K562 (cell line): ENCODE measurements around the gene ARHGAP18. TPM values are rescaled to one million over a fixed set of nuclear protein-coding genes. Genes with fewer than 3 reads are reported as not detected.

Source experiments
- ATAC-seq: fragments of 200-7000 bp; cut with Tn5 transposase; 3 replicates; pipeline ENCODE4 v1.9.1; 2020; ENCODE audit warnings: moderate library complexity
- BruUV-seq: library from RNA; stranded (reverse); fragments of 400-500 nt; replicated peaks from 2 replicates; lab custom pipeline; 2021; lab: Mats Ljungman, UMichigan
- CTCF ChIA-PET: fragments of 300-600 bp; formaldehyde crosslinking; extraction: SDS; loops from one replicate; lab custom pipeline; 2021; ENCODE audit warnings: low intra/inter-chr PET ratio; lab: Yijun Ruan, JAX
- POLR2A ChIA-PET: fragments of 300-600, 350-650 bp; sonication (Branson Sonifier 250); formaldehyde crosslinking; extraction: SDS; loops from one replicate; lab custom pipeline; 2021; ENCODE audit warnings: antibody characterized with exemption, inconsistent platforms; lab: Yijun Ruan, JAX
- DNase-seq, 4 experiments: peaks; one replicate each; pipeline versions ENCODE4 v3.0.0 to v3.0.0-alpha.2; 2011 to 2018; ENCODE audit warnings: low spot score in 3 of 4, mixed read lengths in 3 of 4; ENCODE audit errors: extremely low read depth in 1 of 4
- FAIRE-seq: peaks from 2 replicates; lab custom pipeline; 2011; peaks lifted over from hg19 to GRCh38; lab: Jason Lieb, UNC
- H2AFZ ChIP-seq: 2 replicates; pipeline ENCODE4 v1.6.0; 2011; ENCODE audit warnings: low read depth, low read length, control low read depth, inconsistent platforms
- H3K27ac ChIP-seq: fragments of 200-600 bp; 3 replicates; pipeline ENCODE4 v1.8.0; 2011; ENCODE audit warnings: low read depth, mild to moderate bottlenecking, control low read depth, inconsistent platforms, low read length, moderate library complexity, mixed read lengths; ENCODE audit errors: extremely low read depth
- H3K27me3 ChIP-seq, 2 experiments: fragments of 300-600 bp in 1 of 2; 2 replicates in 1 of 2; 3 replicates in 1 of 2; pipeline versions ENCODE4 v1.6.0 to v1.8.0; 2011; ENCODE audit warnings: inconsistent platforms in 2 of 2, low read length in 2 of 2, mild to moderate bottlenecking in 1 of 2, mixed read lengths in 1 of 2, moderate library complexity in 1 of 2; ENCODE audit not compliant: control insufficient read depth in 2 of 2, insufficient read depth in 2 of 2
- H3K36me3 ChIP-seq: fragments of 300-600 bp; 3 replicates; pipeline ENCODE4 v1.8.0; 2011; ENCODE audit warnings: mild to moderate bottlenecking, low read length, inconsistent platforms; ENCODE audit not compliant: control insufficient read depth, insufficient read depth
- H3K4me1 ChIP-seq, 2 experiments: fragments of 200-600 bp in 1 of 2; replicated peaks in 1 of 2; 2 replicates in 1 of 2; 3 replicates in 1 of 2; pipeline versions ENCODE4 v1.5.1 to v1.8.0; 2011; ENCODE audit warnings: inconsistent platforms in 2 of 2, low read length in 2 of 2, mild to moderate bottlenecking in 1 of 2, mixed read lengths in 1 of 2, moderate library complexity in 1 of 2; ENCODE audit not compliant: control insufficient read depth in 2 of 2, insufficient read depth in 2 of 2
- H3K4me2 ChIP-seq: 2 replicates; pipeline ENCODE4 v1.6.1; 2011; ENCODE audit warnings: low read length, control low read depth, inconsistent platforms, mixed read lengths; ENCODE audit not compliant: insufficient read depth
- H3K4me3 ChIP-seq: fragments of 200-600 bp; sonication (generic), shearing (Covaris generic); 2 replicates; pipeline ENCODE4 v1.5.1; 2016; ENCODE audit warnings: control low read depth, inconsistent platforms
- H3K79me2 ChIP-seq: fragments of 200-600 bp; 3 replicates; pipeline ENCODE4 v1.8.0; 2011; ENCODE audit warnings: low read length, inconsistent platforms; ENCODE audit not compliant: control insufficient read depth, insufficient read depth
- H3K9ac ChIP-seq, 2 experiments: 2 replicates each; pipeline versions ENCODE4 v1.6.0 to v1.6.1; 2011; ENCODE audit warnings: low read depth in 2 of 2, low read length in 2 of 2, control low read depth in 1 of 2, inconsistent platforms in 1 of 2, mild to moderate bottlenecking in 1 of 2, mixed read lengths in 1 of 2; ENCODE audit not compliant: insufficient read depth in 1 of 2
- H3K9me1 ChIP-seq: one replicate; pipeline ENCODE4 v1.6.0; 2011; ENCODE audit warnings: inconsistent platforms, mild to moderate bottlenecking, low read length, moderate library complexity; ENCODE audit not compliant: control insufficient read depth, insufficient read depth
- H3K9me3 ChIP-seq: replicated peaks from 2 replicates; pipeline ENCODE4 v1.5.1; 2011; ENCODE audit warnings: low read depth, low read length, inconsistent platforms; ENCODE audit not compliant: control insufficient read depth, insufficient read depth
- H4K20me1 ChIP-seq: replicated peaks from 2 replicates; pipeline ENCODE4 v1.6.1; 2011; ENCODE audit warnings: low read length, inconsistent platforms, mixed read lengths; ENCODE audit not compliant: control insufficient read depth, insufficient read depth
- BRCA1 ChIP-seq, 2 experiments: fragments of 450-650 bp in 1 of 2; sonication (generic) in 1 of 2; formaldehyde crosslinking in 1 of 2; IDR thresholded peaks; 2 replicates each; pipeline versions ENCODE4 v1.5.0 to v1.6.1; 2017 to 2020; ENCODE audit warnings: mild to moderate bottlenecking in 1 of 2, missing genetic modification reagents in 1 of 2
- CBFB ChIP-seq: sonication (generic); formaldehyde crosslinking; IDR thresholded peaks from 2 replicates; pipeline ENCODE4 v1.4.0; 2020; ENCODE audit warnings: mild to moderate bottlenecking, missing genetic modification reagents
- FOS ChIP-seq: IDR thresholded peaks from 3 replicates; pipeline ENCODE4 v1.6.1; 2011; ENCODE audit not compliant: insufficient read length; ENCODE audit errors: extremely low read depth
- MAFF ChIP-seq: IDR thresholded peaks from 2 replicates; pipeline ENCODE4 v1.6.1; 2012; ENCODE audit warnings: low read length, improper control_type of control experiment
- MCM5 ChIP-seq: fragments of 450-650 bp; IDR thresholded peaks from 2 replicates; pipeline ENCODE4 v1.6.1; 2016; ENCODE audit warnings: low read depth
- MED1 ChIP-seq: sonication (generic); formaldehyde crosslinking; IDR thresholded peaks from 2 replicates; pipeline ENCODE4 v1.8.1; 2023; ENCODE audit warnings: missing genetic modification reagents, borderline replicate concordance
- POU5F1 ChIP-seq: fragments of 150-350 bp; IDR thresholded peaks from 2 replicates; pipeline ENCODE4 v1.6.1; 2014; ENCODE audit warnings: borderline replicate concordance, low read length, low read depth, mild to moderate bottlenecking; ENCODE audit not compliant: partially characterized antibody
- TEAD1 ChIP-seq, 2 experiments: fragments of 450-650 bp in 1 of 2; sonication (generic) in 1 of 2; formaldehyde crosslinking; IDR thresholded peaks; 2 replicates each; pipeline versions ENCODE4 v1.4.0 to v1.8.0; 2020 to 2022; ENCODE audit warnings: mild to moderate bottlenecking in 2 of 2, missing genetic modification reagents in 1 of 2
- TRIM28 ChIP-seq: fragments of 450-650 bp; IDR thresholded peaks from 2 replicates; pipeline ENCODE4 v1.6.1; 2017
- ZNF224 ChIP-seq: sonication (generic); formaldehyde crosslinking; IDR thresholded peaks from 2 replicates; pipeline ENCODE4 v1.8.0; 2022; ENCODE audit warnings: mild to moderate bottlenecking, missing genetic modification reagents
- ZNF347 ChIP-seq: fragments of 450-650 bp; formaldehyde crosslinking; IDR thresholded peaks from 2 replicates; pipeline ENCODE4 v1.4.0; 2020; ENCODE audit warnings: low read depth, mild to moderate bottlenecking, moderate library complexity
- WGBS: fragments of 100-300 bp; shearing (Covaris generic); methylation state at CpG from one replicate; pipeline ENCODE4 v1.1.6; 2016; ENCODE audit warnings: low coverage, mixed read lengths; ENCODE audit not compliant: insufficient coverage; ENCODE audit errors: missing lambda C conversion rate; 5-methylcytosine and 5-hydroxymethylcytosine counted together
- in situ Hi-C: fragments of 300-500 bp; cut with MboI; formaldehyde crosslinking; loops from 4 replicates; pipeline ENCODE4 v1.15.0; 2018; ENCODE audit warnings: inconsistent platforms, mixed read lengths
- intact Hi-C: fragments of 100-400 bp; cut with micrococcal nuclease; formaldehyde crosslinking; loops from 2 replicates; pipeline ENCODE4 v1.14.2; 2022
- polyA plus RNA-seq, 8 experiments: library from polyadenylated mRNA; depleted of rRNA in 4 of 8; stranded (reverse) in 5 of 8; unstranded in 3 of 8; fragments of >200 nt; fragmentation: Nextera tagmentation in 2 of 8; fragmentation: Illumina TruSeq in 1 of 8; extraction: Ambion mirVana in 2 of 8; extraction: Trizol in 1 of 8; gene quantifications; 2 replicates each; pipeline versions ENCODE4 v1.2.1 to v1.2.3, GENCODE V29; 2011 to 2014; ENCODE audit warnings: inconsistent platforms in 1 of 8, missing spikeins in 1 of 8
- total RNA-seq, 7 experiments: library from RNA; depleted of rRNA in 6 of 7; stranded (reverse); fragments of >200 nt in 6 of 7; fragmentation: Illumina TruSeq in 2 of 7; extraction: Trizol in 2 of 7; gene quantifications; 2 replicates each; pipeline versions ENCODE4 v1.2.1 to v1.2.3, GENCODE V29; 2011 to 2021; ENCODE audit warnings: low replicate concordance in 1 of 7
- TF ChIP-seq, protein P1 (sequence below), 3 experiments: fragments of 200-800 bp in 1 of 3; fragments of 250-450 bp in 1 of 3; fragments of 450-650 bp in 1 of 3; sonication (Bioruptor Pico) in 1 of 3; sonication (Bioruptor generic) in 1 of 3; formaldehyde crosslinking in 1 of 3; IDR thresholded peaks; 2 replicates each; pipeline versions ENCODE4 v1.6.1 to v1.8.0; 2016 to 2022; ENCODE audit warnings: mild to moderate bottlenecking in 2 of 3, missing genetic modification characterization in 2 of 3, missing compliant biosample characterization in 1 of 3, moderate library complexity in 1 of 3

The ARHGAP18 gene
- total and polyA plus RNA-seq, 9 of the 15 experiments (the other 6 are each of a cell fraction or from before 2014, with no cell fraction given), result 13.3 to 29.7 (median 21.1) TPM

- Histone ChIP-seq H3K4me3 (no peak overlapping the region), H3K4me1 (peaks cover 23 to 54% of the 10 kb centered on the region in 2 experiments), H3K9me1 (no peaks in the 10 kb centered on the region), H3K9me3 (no peaks in the 10 kb centered on the region), H3K27me3 (no peaks in the 10 kb centered on the region), H3K79me2 (peaks cover 50% of the 10 kb centered on the region), H3K27ac (no peak overlapping the region), H3K9ac (no peak overlapping the region), H3K4me2 (no peak overlapping the region), H3K36me3 (no peaks in the 10 kb centered on the region), H2AFZ (no peak overlapping the region), H4K20me1 (no peaks in the 10 kb centered on the region)
- no TSS peak for BruUV-seq
- no peak for TF ChIP-seq ZNF224 (CRISPR knock-in tag)
- no peak for TF ChIP-seq POU5F1
- TF ChIP-seq, protein P1, sequence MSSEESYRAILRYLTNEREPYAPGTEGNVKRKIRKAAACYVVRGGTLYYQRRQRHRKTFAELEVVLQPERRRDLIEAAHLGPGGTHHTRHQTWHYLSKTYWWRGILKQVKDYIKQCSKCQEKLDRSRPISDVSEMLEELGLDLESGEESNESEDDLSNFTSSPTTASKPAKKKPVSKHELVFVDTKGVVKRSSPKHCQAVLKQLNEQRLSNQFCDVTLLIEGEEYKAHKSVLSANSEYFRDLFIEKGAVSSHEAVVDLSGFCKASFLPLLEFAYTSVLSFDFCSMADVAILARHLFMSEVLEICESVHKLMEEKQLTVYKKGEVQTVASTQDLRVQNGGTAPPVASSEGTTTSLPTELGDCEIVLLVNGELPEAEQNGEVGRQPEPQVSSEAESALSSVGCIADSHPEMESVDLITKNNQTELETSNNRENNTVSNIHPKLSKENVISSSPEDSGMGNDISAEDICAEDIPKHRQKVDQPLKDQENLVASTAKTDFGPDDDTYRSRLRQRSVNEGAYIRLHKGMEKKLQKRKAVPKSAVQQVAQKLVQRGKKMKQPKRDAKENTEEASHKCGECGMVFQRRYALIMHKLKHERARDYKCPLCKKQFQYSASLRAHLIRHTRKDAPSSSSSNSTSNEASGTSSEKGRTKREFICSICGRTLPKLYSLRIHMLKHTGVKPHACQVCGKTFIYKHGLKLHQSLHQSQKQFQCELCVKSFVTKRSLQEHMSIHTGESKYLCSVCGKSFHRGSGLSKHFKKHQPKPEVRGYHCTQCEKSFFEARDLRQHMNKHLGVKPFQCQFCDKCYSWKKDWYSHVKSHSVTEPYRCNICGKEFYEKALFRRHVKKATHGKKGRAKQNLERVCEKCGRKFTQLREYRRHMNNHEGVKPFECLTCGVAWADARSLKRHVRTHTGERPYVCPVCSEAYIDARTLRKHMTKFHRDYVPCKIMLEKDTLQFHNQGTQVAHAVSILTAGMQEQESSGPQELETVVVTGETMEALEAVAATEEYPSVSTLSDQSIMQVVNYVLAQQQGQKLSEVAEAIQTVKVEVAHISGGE (CRISPR knock-in tag; IDR thresholded peaks at IDR 0.05), result no peak
- no peak for TF ChIP-seq MAFF
- TF ChIP-seq BRCA1 (IDR thresholded peaks at IDR 0.05), result no peak
- no peak for TF ChIP-seq BRCA1 (CRISPR knock-in tag; IDR thresholded peaks at IDR 0.05)
- TF ChIP-seq MED1 (CRISPR knock-in tag), result no peak
- TF ChIP-seq ZNF347 (CRISPR knock-in tag), result no peak
- TF ChIP-seq FOS, result no peak
- TF ChIP-seq MCM5, result no peak
- no peak for TF ChIP-seq TEAD1 (CRISPR knock-in tag; IDR thresholded peaks at IDR 0.05)
- no peak for TF ChIP-seq CBFB (CRISPR knock-in tag)
- TF ChIP-seq TRIM28, result no peak
- intact Hi-C loops (no loop called here), in situ Hi-C loops (no loop called here)
- no peak for ATAC-seq
- no peak for DNase-seq
- CTCF ChIA-PET, result no interaction called here
- WGBS, result 57% methylated on average over 3 of the region's 3 CpGs
- no peak for FAIRE-seq
- POLR2A ChIA-PET, result interaction anchor here (0.5 kb wide), 1 partner anchor 1286 kb away, joined by 3 read pairs; no protein-coding TSS in a partner anchor
These were observed 44.4 kb downstream of the ARHGAP18 start for GRCh38 chr6:129665555-129665954.
